Prostate gland (tissue), 2 donors: Measurements from ENCODE around the gene CSF2. TPM values are rescaled to one million over a fixed set of nuclear protein-coding genes. Genes with fewer than 3 reads are reported as not detected.
"Not testable (repeated sequence)": the region's sequence is repeated elsewhere in the genome, so short reads cannot be mapped to it uniquely, and the experiment has no call there.

ENCODE experiments used
- DNase-seq: peaks from one replicate; pipeline ENCODE4 v3.0.0-alpha.2; 2019; ENCODE audit warnings: low spot score
- H3K27ac ChIP-seq, 2 donors: fragments of 200-600 bp; sonication (generic); 2 replicates each; pipeline ENCODE4 v1.5.1; 2017 to 2019
- H3K27me3 ChIP-seq: fragments of 200-600 bp; sonication (generic); replicated peaks from 2 replicates; pipeline ENCODE4 v1.5.1; 2019; ENCODE audit not compliant: insufficient read depth
- H3K36me3 ChIP-seq, 2 donors: fragments of 200-600 bp; sonication (generic); 1 replicate in 1 of 2; 2 replicates in 1 of 2; pipeline versions ENCODE4 v1.5.1 to v1.8.1; 2017 to 2019
- H3K4me1 ChIP-seq: fragments of 200-600 bp; sonication (generic); replicated peaks from 2 replicates; pipeline ENCODE4 v1.5.1; 2019
- H3K4me3 ChIP-seq, 2 donors: fragments of 200-600 bp; sonication (generic); 2 replicates each; pipeline ENCODE4 v1.5.1; 2017 to 2019
- H3K9me3 ChIP-seq: fragments of 200-600 bp; sonication (generic); 2 replicates; pipeline ENCODE4 v1.5.1; 2017
- WGBS: methylation state at CpG from one replicate; pipeline ENCODE4 v1.1.5; 2018; 5-methylcytosine and 5-hydroxymethylcytosine counted together
- intact Hi-C: fragments of 100-400 bp; cut with DNase I; formaldehyde crosslinking; loops from one replicate; pipeline ENCODE4 v1.14.2; 2022
- small RNA-seq, 2 donors: library from RNA; depleted of rRNA; stranded (forward); fragments of <200 nt; gene quantifications; one replicate each; pipeline ENCODE3, GENCODE V24; 2016
- total RNA-seq, 2 donors: library from RNA; depleted of rRNA; stranded (reverse); fragments of >200 nt; gene quantifications; one replicate each; pipeline ENCODE4 v1.1.0, GENCODE V29; 2016

The CSF2 gene
- total RNA-seq, 2 donors from 2014 or later = not detected

- intact Hi-C loops, H3K9me3 ChIP-seq, DNase-seq, H3K27ac ChIP-seq, H3K27me3 ChIP-seq, H3K4me3 ChIP-seq, H3K4me1 ChIP-seq, H3K36me3 ChIP-seq: not testable (repeated sequence)
- WGBS = 87% methylated on average over 3 of the region's 3 CpGs
Observed at GRCh38 chr5:132122971-132123370, 49.4 kb downstream of the CSF2 start.

- H3K36me3 ChIP-seq, H3K4me3 ChIP-seq, H3K9me3 ChIP-seq, H3K27ac ChIP-seq, H3K27me3 ChIP-seq, DNase-seq, intact Hi-C loops, H3K4me1 ChIP-seq: not testable (repeated sequence)
- 93% methylated on average over 4 of the region's 4 CpGs for WGBS
Observed at GRCh38 chr5:132123578-132123977, 50.0 kb downstream of the CSF2 start.

Small RNAs within 50 kb of the gene (small RNA-seq; reads per million reads assigned to genes)
- gene RF00285 = 0 reads per million in 2 donors

Other genes starting within 250 kb of the CSF2 start
- 1 to 10 TPM in 1 of 2 donors, not detected in 1; 5.6 TPM for gene MEIKIN, start 128.1 kb upstream of the CSF2 start, total RNA-seq
- 1 to 10 TPM in 1 of 2 donors, under 1 TPM in 1; 0.23 to 7.9 TPM for gene ACSL6, start 62.1 kb upstream of the CSF2 start, total RNA-seq
- gene IL3, start 13.1 kb upstream of the CSF2 start, total RNA-seq = not detected
- gene P4HA2, start 154.1 kb downstream of the CSF2 start, total RNA-seq = 10 to 100 TPM; 16.8 to 18.0 TPM
- gene PDLIM4, start 183.9 kb downstream of the CSF2 start, total RNA-seq = 10 to 100 TPM; 35.9 to 50.2 TPM
- gene SLC22A4, start 220.6 kb downstream of the CSF2 start, total RNA-seq = 1 to 10 TPM; 5.5 to 8.2 TPM